ENCODE data around the gene PRDM8.

GRCh38 chr4:80225595-80225994 lies 28.3 kb downstream of the PRDM8 start:
- TF ChIP-seq MAX (IDR thresholded peaks at IDR 0.05; ENCODE audit: low read depth, low read length) (no peak), CTCF (IDR thresholded peaks at IDR 0.05; ENCODE audit: low read depth, low read length) (no peak)

Data from NB4 (cell line).